Activated CD4-positive, alpha-beta T cell treated with anti-CD3 and anti-CD28 coated beads for 36 hours (primary cell): ENCODE data around the gene FLII. TPM values are rescaled to one million over a fixed set of nuclear protein-coding genes. Genes with fewer than 3 reads are reported as not detected.

Source experiments
- ATAC-seq: fragments of 200-7000 bp; cut with Tn5 transposase; one replicate; pipeline ENCODE4 v1.10.0; 2021; ENCODE audit warnings: mild to moderate bottlenecking, moderate library complexity
- CTCF ChIA-PET: fragments of 350-600 bp; sonication (Branson Sonifier 250); formaldehyde crosslinking; loops from one replicate; lab custom pipeline; 2021; ENCODE audit warnings: antibody characterized with exemption; lab: Charles Lee
- POLR2A ChIA-PET: fragments of 350-600 bp; sonication (Branson Sonifier 250); formaldehyde crosslinking; loops from one replicate; lab custom pipeline; 2021; ENCODE audit warnings: antibody characterized with exemption, inconsistent platforms; lab: Charles Lee
- DNase-seq: peaks from one replicate; pipeline ENCODE4 v3.0.0-alpha.2; 2020
- H3K27ac Mint-ChIP-seq: one replicate; pipeline ENCODE4 v1.8.0; 2021; ENCODE audit warnings: mixed read lengths
- H3K27me3 Mint-ChIP-seq: one replicate; pipeline ENCODE4 v1.8.0; 2021; ENCODE audit warnings: mixed read lengths
- H3K36me3 Mint-ChIP-seq: one replicate; pipeline ENCODE4 v1.8.0; 2021; ENCODE audit warnings: low read depth, mixed read lengths
- H3K4me1 Mint-ChIP-seq: one replicate; pipeline ENCODE4 v1.8.0; 2021; ENCODE audit warnings: mixed read lengths
- H3K4me3 Mint-ChIP-seq: one replicate; pipeline ENCODE4 v1.8.0; 2021; ENCODE audit warnings: mild to moderate bottlenecking, moderate library complexity, mixed read lengths
- H3K9me3 Mint-ChIP-seq: one replicate; pipeline ENCODE4 v1.8.0; 2021; ENCODE audit warnings: low read depth, mixed read lengths
- intact Hi-C, 2 experiments: fragments of 100-400 bp; cut with DNase I in 1 of 2; cut with micrococcal nuclease in 1 of 2; formaldehyde crosslinking; loops; one replicate each; pipeline versions ENCODE4 v1.14.2 to v1.15.1; 2022 to 2024; cut with DNase I, micrococcal nuclease
- total RNA-seq, 2 experiments: library from RNA; stranded (reverse); gene quantifications; one replicate each; pipeline ENCODE4 v1.2.3, GENCODE V29; 2021

The FLII gene
- total RNA-seq, 2 experiments from 2014 or later: 282 to 364 TPM

GRCh38 chr17:18250708-18251107 is 7.8 kb downstream of the FLII start:
- POLR2A ChIA-PET: no interaction called here
- no peak for DNase-seq
- Mint-ChIP-seq H3K4me1 (no peaks in the 10 kb centered on the region), H3K27ac (no peak overlapping the region), H3K4me3 (no peak overlapping the region), H3K9me3 (no peaks in the 10 kb centered on the region), H3K27me3 (no peaks in the 10 kb centered on the region), H3K36me3 (peaks cover 39% of the 10 kb centered on the region)
- intact Hi-C loops: no loop called here
- ATAC-seq: no peak
- CTCF ChIA-PET: no interaction called here

DNA sequence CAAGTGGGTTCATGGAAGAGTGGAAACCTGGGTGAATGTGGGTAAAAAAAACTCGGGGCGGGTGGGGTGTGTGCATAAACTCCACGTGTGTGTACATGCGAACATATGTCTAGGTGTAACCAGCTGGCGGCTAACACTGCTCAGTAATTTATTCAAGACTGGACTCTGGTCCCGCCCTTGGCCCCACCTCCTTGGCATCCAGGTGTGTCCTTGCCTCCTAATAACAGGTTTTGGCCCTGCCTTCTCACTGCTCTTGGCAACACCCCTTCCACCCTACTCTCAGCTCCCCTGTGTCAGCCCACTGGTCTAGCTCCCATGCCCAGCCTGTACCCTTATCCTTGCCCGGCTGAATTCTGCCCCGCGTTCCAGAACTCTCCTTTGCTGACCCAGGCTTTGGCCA is 8.3 kb downstream of the FLII start:
- H3K4me3 Mint-ChIP-seq: no peak overlapping the region
- no peak for ATAC-seq
- no peak overlapping the region for H3K27ac Mint-ChIP-seq
- H3K27me3 Mint-ChIP-seq: no peaks in the 10 kb centered on the region
- peaks cover 42% of the 10 kb centered on the region for H3K36me3 Mint-ChIP-seq
- ChIA-PET POLR2A (no interaction called here), CTCF (no interaction called here)
- H3K9me3 Mint-ChIP-seq: no peaks in the 10 kb centered on the region
- no peak for DNase-seq
- no peaks in the 10 kb centered on the region for H3K4me1 Mint-ChIP-seq
- intact Hi-C loops: no loop called here

DNA sequence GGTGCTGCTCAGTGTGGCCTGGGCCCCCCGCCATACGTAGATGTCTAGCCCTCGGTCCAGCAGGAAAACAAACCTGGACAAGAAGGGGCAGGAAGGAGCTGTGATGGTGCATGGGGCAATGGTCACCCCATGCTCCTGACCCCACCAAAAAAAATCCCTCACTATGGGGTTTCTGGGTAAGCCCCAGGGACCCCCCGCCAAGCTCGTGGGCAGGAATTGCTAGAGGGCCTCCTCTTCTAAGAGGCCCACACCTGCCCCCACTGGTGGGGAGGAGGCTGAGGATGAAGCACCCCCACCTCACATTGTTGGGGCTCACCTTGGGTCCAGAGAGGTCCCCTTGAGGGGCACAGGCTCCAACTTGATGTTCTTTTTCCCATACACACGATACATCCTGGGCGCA is 9.7 kb downstream of the FLII start:
- H3K4me1 Mint-ChIP-seq: no peaks in the 10 kb centered on the region
- ATAC-seq (no peak), DNase-seq (no peak)
- ChIA-PET POLR2A (no interaction called here), CTCF (interaction anchor here (0.5 to 2.1 kb wide), 11 partner anchors 8 to 183 kb away, joined by 3 to 7 read pairs (median 4); no protein-coding TSS in a partner anchor)
- no peak overlapping the region for H3K27ac Mint-ChIP-seq
- H3K36me3 Mint-ChIP-seq: peaks cover 38% of the 10 kb centered on the region
- H3K4me3 Mint-ChIP-seq: no peak overlapping the region
- no peaks in the 10 kb centered on the region for H3K27me3 Mint-ChIP-seq
- H3K9me3 Mint-ChIP-seq: no peaks in the 10 kb centered on the region
- intact Hi-C loops: loop anchor here in 1 of 2 experiments (5.0 kb wide), 1 partner anchor 313 kb away; no protein-coding TSS in a partner anchor

DNA sequence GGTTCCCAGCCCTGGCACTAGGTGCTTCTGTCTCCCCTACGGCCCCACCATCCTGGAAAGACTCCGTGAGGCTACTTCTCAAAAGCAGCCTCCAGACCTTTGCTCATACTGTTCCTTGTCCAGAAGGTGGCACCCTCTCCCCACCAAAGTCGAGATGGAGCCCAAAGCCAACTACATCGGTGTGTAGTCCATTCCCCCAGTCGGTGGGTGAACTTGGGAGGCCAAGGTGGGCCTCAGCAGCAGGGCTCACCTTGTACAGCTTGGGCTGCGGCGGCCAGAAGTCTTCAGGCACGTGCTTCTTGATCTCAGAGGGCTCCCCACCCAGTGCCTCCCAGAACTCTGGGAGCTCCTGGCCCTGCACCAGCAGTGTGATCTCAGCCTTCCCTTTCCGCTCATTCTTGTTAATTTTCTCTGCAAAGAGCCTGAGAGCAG is 10.2 kb downstream of the FLII start:
- H3K4me1 Mint-ChIP-seq: no peaks in the 10 kb centered on the region
- no peaks in the 10 kb centered on the region for H3K9me3 Mint-ChIP-seq
- no peak overlapping the region for H3K4me3 Mint-ChIP-seq
- peak; percentile 88 for ATAC-seq
- CTCF ChIA-PET: interaction anchor here (0.5 to 2.1 kb wide), 8 partner anchors 9 to 41 kb away, joined by 3 to 7 read pairs (median 4); no protein-coding TSS in a partner anchor
- POLR2A ChIA-PET: no interaction called here
- intact Hi-C loops: loop anchor here in 1 of 2 experiments (5.0 kb wide), 1 partner anchor 314 kb away; no protein-coding TSS in a partner anchor
- H3K36me3 Mint-ChIP-seq: peaks cover 33% of the 10 kb centered on the region
- peak; percentile 81 for DNase-seq
- no peak overlapping the region for H3K27ac Mint-ChIP-seq
- H3K27me3 Mint-ChIP-seq: no peaks in the 10 kb centered on the region

- ChIA-PET POLR2A (no interaction called here), CTCF (interaction anchor here (0.6 to 2.1 kb wide), 4 partner anchors 9 to 101 kb away, joined by 4 to 7 read pairs (median 5); no protein-coding TSS in a partner anchor)
- no peak for ATAC-seq
- no peak overlapping the region for H3K27ac Mint-ChIP-seq
- no peak for DNase-seq
- no peak overlapping the region for H3K4me3 Mint-ChIP-seq
- intact Hi-C loops: loop anchor here in 1 of 2 experiments (5.0 kb wide), 1 partner anchor 315 kb away; no protein-coding TSS in a partner anchor
- H3K9me3 Mint-ChIP-seq: no peaks in the 10 kb centered on the region
- H3K27me3 Mint-ChIP-seq: no peaks in the 10 kb centered on the region
- H3K36me3 Mint-ChIP-seq: peaks cover 30% of the 10 kb centered on the region
- H3K4me1 Mint-ChIP-seq: no peaks in the 10 kb centered on the region
Observed at GRCh38 chr17:18247613-18248001, 10.9 kb downstream of the FLII start.

DNA sequence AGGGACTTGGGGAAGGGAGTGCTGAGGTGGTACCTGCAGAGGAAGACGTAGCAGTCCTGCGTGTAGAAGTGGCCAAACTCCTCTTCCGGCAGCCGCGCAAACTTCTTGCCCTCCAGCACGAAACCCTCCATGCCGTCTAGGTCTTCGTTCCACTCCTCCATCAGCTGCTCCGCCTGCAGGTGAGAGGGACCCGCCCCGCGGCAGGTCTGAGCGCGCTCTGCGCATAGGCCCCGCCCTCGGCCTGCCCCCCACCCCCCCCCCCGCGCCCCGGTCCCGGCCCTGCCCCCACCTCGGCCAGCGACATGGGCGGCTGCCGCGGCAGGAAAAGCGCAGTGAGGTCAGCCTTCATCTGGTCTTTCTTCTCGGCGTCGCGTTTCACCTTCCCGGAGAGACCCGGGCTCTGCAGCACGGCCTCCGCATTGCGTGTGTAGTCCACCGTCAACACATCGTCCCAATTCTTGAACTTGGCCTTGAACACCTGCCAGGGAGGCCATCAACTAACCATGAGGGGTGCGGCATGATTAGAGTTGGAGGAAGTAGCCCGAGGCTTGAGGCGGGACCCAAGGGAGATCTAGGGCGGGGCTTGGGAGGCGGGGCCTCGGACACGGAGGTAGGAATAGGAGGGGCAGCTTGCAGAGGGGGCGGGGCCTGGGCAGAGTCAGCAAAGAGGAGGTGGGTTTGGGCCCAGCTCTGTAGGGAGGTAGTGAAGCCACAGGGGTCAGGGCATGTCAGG is 11.5 kb downstream of the FLII start:
- peaks cover 30% of the 10 kb centered on the region for H3K36me3 Mint-ChIP-seq
- no peak overlapping the region for H3K27ac Mint-ChIP-seq
- DNase-seq (peak; percentile 64), ATAC-seq (peak; percentile 48)
- CTCF ChIA-PET: interaction anchor here (0.6 to 2.1 kb wide), 4 partner anchors 9 to 100 kb away, joined by 4 to 7 read pairs (median 5); no protein-coding TSS in a partner anchor
- no peak overlapping the region for H3K4me3 Mint-ChIP-seq
- no peaks in the 10 kb centered on the region for H3K9me3 Mint-ChIP-seq
- POLR2A ChIA-PET: no interaction called here
- no peaks in the 10 kb centered on the region for H3K4me1 Mint-ChIP-seq
- H3K27me3 Mint-ChIP-seq: no peaks in the 10 kb centered on the region
- intact Hi-C loops: loop anchor here in 1 of 2 experiments (5.0 kb wide), 1 partner anchor 315 kb away; no protein-coding TSS in a partner anchor

DNA sequence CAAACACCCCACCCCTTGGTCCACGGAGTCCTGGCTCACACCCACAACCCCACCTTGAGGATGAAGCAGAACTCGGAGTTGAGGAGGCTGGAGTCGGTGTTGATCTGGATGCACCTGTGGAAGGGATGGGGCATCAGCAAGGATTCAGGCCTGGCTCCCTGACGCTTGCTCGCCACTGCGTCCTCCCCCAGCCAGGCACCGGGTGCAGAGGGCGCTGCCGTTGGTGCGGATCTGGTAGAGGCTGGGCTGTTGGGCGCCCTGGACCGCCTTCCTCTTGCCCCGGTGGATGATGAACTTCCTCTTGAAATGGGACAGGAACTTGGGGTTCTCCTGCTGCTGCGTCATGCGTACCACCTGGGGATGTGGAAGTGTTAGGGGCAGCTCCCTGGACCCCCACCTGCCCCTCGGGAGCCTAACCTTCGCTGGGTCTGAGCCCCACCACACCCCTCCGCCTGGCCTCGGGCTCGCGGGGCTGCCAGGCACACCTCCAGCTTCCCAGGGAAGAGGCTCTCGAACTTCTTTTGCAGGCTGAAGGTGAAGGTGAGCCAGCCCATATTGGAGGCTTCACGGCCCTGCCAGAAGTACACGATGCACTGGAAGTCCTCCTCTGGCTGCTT is 12.3 kb downstream of the FLII start:
- intact Hi-C loops: loop anchor here in 1 of 2 experiments (5.0 kb wide), 1 partner anchor 316 kb away; no protein-coding TSS in a partner anchor
- ChIA-PET CTCF (no interaction called here), POLR2A (no interaction called here)
- Mint-ChIP-seq H3K27ac (no peak overlapping the region), H3K9me3 (no peaks in the 10 kb centered on the region), H3K4me1 (no peaks in the 10 kb centered on the region), H3K27me3 (no peaks in the 10 kb centered on the region), H3K36me3 (peaks cover 25% of the 10 kb centered on the region), H3K4me3 (no peak overlapping the region)
- no peak for ATAC-seq
- DNase-seq: no peak

- no peak overlapping the region for H3K27ac Mint-ChIP-seq
- ATAC-seq (no peak), DNase-seq (no peak)
- H3K4me3 Mint-ChIP-seq: no peak overlapping the region
- no peaks in the 10 kb centered on the region for H3K9me3 Mint-ChIP-seq
- POLR2A ChIA-PET: no interaction called here
- H3K36me3 Mint-ChIP-seq: peaks cover 17% of the 10 kb centered on the region
- H3K4me1 Mint-ChIP-seq: no peaks in the 10 kb centered on the region
- H3K27me3 Mint-ChIP-seq: no peaks in the 10 kb centered on the region
- intact Hi-C loops: loop anchor here in 1 of 2 experiments (5.0 kb wide), 1 partner anchor 317 kb away; no protein-coding TSS in a partner anchor
- CTCF ChIA-PET: no interaction called here
Observed at GRCh38 chr17:18245038-18245776, 13.3 kb downstream of the FLII start.

GRCh38 chr17:18241229-18241871 is 17.2 kb downstream of the FLII start:
- Mint-ChIP-seq H3K36me3 (peaks cover 7% of the 10 kb centered on the region), H3K27me3 (no peaks in the 10 kb centered on the region), H3K27ac (no peak overlapping the region), H3K4me3 (no peak overlapping the region), H3K4me1 (peaks cover under 1% of the 10 kb centered on the region), H3K9me3 (no peaks in the 10 kb centered on the region)
- CTCF ChIA-PET: no interaction called here
- no peak for ATAC-seq
- POLR2A ChIA-PET: no interaction called here
- DNase-seq: no peak
- intact Hi-C loops: no loop called here

GRCh38 chr17:18240449-18240848 is 18.1 kb downstream of the FLII start:
- intact Hi-C loops: no loop called here
- H3K27me3 Mint-ChIP-seq: no peaks in the 10 kb centered on the region
- CTCF ChIA-PET: no interaction called here

GRCh38 chr17:18238299-18238698 is 20.2 kb downstream of the FLII start:
- CTCF ChIA-PET: interaction anchor here (1.7 kb wide), 1 partner anchor 10 kb away, joined by 5 read pairs; no protein-coding TSS in a partner anchor
- DNase-seq (no peak), ATAC-seq (no peak)
- Mint-ChIP-seq H3K36me3 (peaks cover 9% of the 10 kb centered on the region), H3K27ac (no peak overlapping the region), H3K27me3 (no peaks in the 10 kb centered on the region), H3K4me3 (no peak overlapping the region), H3K9me3 (no peaks in the 10 kb centered on the region), H3K4me1 (peaks cover 16% of the 10 kb centered on the region)
- POLR2A ChIA-PET: no interaction called here
- intact Hi-C loops: no loop called here

More at GRCh38 chr17:18240449-18240848, 18.1 kb downstream of the FLII start:
- no peak for ATAC-seq
- Mint-ChIP-seq H3K36me3 (peaks cover 5% of the 10 kb centered on the region), H3K9me3 (no peaks in the 10 kb centered on the region), H3K4me1 (peaks cover 10% of the 10 kb centered on the region), H3K4me3 (no peak overlapping the region), H3K27ac (no peak overlapping the region)
- DNase-seq: no peak
- POLR2A ChIA-PET: no interaction called here
